Fibroblast of upper back skin (primary cell): Measurements from ENCODE around the gene CLASP1.

ENCODE experiments used
- DNase-seq: peaks from one replicate; pipeline ENCODE4 v3.0.0-alpha.2; 2013

The CLASP1 gene

DNA sequence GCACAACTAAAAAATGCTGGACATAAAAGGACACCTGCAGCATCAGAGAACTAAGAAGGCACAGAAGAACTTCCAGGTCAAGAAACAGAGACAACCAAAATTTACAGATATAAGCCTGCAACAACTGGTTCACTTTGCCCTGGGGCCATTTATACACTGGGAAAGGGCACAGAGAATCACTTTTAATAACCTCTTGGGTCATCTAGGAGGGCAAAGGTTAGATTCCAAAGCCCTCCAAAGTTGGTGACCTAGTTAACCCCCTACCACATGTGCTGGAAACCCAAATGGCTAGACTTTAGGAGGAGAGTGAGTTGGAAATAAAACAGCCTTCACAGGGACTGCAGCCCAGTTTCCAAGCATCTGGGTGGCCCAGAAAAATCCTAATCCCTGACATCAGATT lies 115.3 kb downstream of the CLASP1 start:
- DNase-seq: no peak

- no peak for DNase-seq
Observed at GRCh38 chr2:121532894-121533293, 116.4 kb downstream of the CLASP1 start.

- peak; percentile 57 for DNase-seq
Observed at GRCh38 chr2:121532347-121532766, 116.9 kb downstream of the CLASP1 start.

- peak; percentile 74 for DNase-seq
Observed at GRCh38 chr2:121530212-121530705, 119.0 kb downstream of the CLASP1 start.

GRCh38 chr2:121529439-121530211 lies 119.6 kb downstream of the CLASP1 start:
- DNase-seq: peak; percentile 63

DNA sequence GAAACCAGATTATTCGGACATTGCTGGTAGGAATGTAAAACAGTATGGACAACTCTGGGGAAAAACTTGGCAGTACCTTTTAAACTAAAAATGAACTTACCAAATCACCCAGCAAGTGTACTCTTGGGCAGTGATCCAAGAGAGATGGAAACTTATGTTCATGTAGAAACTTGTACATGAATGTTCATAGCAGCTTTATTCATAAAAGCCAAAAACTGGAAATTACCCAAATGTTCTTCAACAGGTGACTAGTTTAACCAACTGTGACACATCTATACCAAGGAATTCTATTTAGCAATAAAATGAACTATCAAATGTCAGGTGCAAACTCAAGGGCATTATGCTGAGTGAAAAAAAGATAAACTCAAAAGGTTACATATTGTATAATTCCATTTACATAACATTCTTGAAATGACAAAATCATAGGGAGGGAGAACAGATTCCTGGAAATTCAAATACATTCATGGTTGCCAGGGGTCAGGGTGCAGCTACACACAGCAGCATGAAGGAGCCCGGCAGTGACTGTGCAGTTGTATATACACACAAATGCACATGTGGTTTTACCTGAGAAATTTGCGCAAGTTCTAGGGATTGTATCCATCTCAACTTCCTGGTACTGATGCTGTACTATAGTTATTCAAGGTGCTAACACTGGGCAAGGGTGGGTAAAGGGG lies 122.1 kb downstream of the CLASP1 start:
- DNase-seq: no peak

- no peak for DNase-seq
Observed at GRCh38 chr2:121524685-121525425, 124.4 kb downstream of the CLASP1 start.

DNA sequence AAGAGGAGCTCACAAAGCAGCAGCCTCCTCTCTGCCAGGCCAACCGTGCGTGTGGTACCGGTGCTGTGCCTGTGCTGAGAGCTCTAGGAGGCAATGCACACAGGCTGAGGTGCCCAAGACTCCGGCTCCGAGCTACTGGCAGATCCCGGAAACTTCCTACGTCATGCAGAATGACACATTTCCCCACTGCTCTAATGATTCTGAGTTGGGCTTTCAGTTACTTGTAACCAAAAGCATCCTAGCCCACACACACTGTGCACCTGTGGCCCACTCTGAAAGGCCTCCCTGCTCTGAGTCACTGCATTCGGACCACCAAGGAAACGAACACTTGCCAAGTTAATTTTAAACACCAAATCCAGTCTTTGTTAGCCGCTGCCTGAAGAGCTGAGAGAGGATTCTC lies 127.9 kb downstream of the CLASP1 start:
- no peak for DNase-seq

DNA sequence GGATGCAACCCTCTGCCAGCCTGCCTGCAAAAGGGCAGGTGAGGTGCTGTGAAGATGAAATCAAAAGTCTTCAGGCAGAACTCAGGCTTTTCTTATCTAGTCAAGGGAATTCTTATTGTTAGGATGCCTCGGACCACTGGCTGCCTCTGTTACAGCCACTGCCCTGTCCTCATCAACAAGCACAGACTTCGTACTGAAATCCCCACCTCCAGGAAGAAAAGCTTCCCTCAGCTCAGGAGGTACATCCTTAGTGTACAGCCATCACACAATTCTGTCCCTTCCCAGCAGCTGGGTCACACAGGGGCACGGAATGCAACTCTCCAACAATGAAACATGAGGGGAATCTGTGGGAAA lies 128.6 kb downstream of the CLASP1 start:
- no peak for DNase-seq

DNA sequence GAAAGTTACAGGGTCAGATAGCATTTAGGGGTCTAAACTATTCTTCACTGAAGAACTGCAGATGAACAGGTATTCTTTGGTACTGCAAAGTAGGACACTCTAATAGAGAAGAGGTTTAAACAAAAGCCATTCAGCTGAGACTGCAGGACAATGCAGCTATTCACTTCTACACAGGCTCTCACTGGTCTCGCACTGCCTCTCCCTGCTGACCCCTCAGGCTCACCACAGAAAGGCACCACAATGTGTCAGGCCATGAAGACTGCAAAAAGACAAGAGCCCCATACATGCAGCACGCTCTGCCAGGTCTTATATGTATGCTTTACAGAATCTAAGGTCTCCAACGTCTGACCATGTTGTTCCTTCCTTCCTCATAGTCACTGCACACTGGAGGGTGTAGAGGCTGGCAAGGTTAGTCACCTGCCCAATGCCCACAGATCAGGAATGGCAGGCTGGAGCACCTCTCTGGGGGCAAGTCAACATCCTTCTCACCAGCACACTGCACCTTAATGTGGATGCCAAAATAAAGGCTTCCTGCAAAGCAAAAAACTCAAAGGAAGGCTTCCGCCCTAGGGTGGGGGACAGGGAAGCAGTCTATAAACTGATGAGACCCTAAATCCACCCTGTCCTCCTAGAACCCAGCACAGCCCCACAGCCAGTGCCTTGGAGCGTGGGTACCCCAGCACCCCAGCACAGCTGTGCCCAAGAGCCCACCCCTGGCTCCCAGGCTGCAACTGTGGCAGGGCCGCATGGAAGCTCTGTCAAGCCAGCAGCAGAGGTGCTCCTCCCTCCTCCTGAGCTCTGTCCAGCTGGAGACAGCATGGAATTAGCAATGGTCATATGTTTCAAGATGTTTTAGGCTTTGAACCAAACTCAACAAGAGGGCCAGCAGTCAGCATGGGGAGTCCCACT lies 129.3 kb downstream of the CLASP1 start:
- no peak for DNase-seq

DNA sequence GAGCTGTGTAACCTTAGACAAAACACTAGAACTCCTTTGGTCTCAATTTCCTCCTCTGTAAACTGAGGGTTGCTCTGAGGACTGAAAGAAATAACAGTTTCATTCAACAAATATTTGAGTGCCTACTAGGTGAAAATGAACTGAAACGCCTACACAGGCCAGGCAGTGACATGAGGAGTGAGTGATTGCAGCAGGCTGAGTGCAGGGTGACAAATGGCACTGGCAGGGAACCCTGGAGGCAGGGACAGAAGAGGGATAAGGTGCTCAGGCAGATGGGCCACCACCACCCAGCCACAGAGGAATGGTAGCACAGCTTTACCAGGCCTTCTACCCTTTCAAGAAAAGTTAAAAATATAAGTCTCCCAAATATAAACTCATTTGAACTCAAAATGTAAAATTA lies 130.1 kb downstream of the CLASP1 start:
- DNase-seq: no peak

DNA sequence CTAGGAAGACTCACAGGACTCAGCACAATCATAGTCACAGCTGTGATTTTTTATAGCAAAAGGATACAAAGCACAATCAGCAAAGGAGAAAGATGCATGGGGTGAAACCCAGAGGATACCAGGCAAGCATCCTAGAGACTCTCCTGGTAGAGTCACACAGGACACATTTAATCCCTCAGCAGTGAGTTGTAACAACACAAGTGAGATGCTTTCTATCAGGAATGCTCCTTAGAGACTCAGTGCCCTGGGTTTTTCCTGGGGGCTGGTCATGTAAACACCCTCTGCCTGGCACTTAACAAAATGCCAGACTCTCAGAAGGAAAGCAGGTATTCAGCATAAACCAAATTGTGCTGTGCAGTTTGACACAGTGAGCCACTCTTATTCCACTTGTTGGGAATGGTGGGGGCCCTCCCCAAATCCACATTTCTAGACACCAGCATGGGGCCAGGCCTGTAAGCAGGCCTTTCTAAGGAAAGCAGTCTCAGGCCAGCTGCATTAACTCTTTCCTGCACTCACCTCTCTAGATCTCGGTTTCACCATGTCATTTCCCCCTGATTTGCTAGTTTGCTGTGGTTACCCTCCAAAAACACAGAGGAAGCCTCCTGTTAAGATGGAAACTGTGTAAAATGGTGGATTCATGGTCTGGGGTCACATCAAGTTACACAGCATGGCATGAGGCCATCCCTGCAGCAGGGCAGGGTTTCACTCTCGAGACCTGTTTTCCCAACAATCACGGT lies 135.5 kb downstream of the CLASP1 start:
- DNase-seq: no peak

DNA sequence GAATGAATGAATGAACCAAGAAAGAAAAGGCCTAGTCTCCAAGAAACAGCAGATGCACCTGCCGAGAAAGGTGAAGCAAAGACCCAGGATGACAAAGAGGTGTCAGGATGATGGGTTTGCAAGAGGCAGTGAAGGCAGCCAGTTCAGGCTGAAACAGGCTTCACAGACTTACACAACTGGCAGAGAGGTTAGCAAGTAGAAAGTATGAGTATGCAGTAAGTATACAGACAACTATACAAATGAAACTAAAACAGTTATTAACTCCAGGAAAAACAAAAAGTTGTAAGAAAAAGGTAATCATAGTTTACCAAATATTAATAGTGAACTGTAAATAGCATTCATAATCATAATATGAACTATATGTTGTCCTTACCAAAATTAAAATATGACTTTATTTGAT lies 138.4 kb downstream of the CLASP1 start:
- no peak for DNase-seq

GRCh38 chr2:121506621-121507020 lies 142.6 kb downstream of the CLASP1 start:
- DNase-seq: no peak

DNA sequence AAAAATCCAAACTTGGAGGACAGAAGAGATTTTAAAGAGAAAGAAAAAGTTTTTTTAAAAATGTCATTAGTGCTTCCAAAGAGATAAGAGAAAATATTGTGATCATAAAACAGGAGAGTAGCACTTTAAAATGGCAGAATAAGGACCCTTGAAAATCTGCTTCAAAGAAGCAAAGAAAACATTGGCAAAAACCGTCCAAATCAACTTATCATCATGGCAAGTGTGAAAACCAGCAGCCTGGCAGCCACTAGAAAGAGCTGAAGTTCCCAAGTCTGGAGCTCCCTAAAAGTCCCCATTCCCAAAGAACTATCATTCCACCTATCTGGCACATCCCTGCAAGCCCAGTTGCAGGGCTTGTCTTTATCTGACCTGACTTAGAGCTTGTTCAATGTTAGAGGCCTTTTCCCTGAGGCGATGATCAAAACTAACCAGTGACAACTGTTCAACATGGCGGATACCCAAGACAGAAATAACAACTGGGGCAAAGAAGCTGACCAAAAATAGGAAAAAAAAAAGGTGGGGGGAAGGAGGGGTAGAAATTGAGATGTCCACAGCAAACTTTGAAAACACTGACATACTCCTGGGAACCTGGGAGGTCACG lies 143.2 kb downstream of the CLASP1 start:
- no peak for DNase-seq

DNA sequence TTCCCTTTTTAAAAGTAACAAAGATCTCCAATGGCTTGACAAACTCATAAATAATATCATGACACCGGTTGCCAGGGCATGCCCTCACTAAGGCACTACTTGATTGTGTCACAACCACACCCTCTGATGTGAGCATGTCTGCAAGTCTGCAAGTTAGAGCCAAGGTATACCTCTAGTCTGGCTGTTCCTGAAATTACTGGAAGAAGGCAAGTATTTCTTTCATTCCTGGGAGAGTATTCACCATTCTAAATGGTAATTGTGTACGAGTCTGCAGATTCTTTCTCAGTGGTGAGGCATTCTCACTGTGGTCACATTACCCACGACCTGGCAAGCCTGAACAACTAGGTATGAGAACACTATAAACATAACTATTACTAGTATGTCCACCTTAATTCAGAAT lies 144.3 kb downstream of the CLASP1 start:
- DNase-seq: peak; percentile 93

DNA sequence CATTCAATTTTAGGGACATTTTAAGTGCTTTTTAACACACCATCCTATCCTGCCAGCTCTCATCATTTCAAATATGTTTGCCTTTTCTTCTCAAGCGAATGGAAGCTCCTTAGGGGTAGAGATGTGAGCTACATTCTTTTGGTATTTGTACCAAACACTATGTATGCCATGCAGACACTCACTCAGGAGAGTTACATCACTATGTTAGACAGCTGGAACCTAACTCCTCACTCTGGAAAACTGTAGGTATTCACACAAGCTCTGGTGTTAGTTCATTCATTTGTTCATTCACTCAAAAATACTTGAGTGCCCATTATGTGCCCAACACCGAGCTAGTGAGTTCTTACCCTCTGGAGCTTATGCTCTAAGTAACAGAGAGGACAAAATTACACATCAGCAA lies 144.9 kb downstream of the CLASP1 start:
- no peak for DNase-seq

- no peak for DNase-seq
Observed at GRCh38 chr2:121502781-121503180, 146.5 kb downstream of the CLASP1 start.

GRCh38 chr2:121502246-121502645 lies 147.0 kb downstream of the CLASP1 start:
- DNase-seq: no peak

- no peak for DNase-seq
Observed at GRCh38 chr2:121501554-121501953, 147.7 kb downstream of the CLASP1 start.

DNA sequence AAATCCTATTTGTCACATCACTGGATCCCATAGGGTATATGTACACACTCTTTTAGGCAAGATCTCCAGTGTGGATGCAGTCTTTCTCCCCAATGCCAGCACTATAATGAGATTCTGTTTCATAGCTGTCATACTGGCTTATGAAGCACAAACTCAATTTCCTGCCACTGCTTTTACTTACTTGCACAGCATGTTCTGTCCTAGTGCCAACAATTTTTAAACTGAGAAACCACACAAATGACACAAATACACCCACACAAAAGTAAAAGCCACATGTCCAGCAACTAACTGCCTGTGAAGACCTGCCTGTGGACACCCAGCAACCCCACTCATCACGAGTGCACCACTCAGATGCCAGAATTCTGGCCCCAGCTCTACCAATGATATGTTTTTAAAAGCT lies 148.2 kb downstream of the CLASP1 start:
- DNase-seq: peak; percentile 55

DNA sequence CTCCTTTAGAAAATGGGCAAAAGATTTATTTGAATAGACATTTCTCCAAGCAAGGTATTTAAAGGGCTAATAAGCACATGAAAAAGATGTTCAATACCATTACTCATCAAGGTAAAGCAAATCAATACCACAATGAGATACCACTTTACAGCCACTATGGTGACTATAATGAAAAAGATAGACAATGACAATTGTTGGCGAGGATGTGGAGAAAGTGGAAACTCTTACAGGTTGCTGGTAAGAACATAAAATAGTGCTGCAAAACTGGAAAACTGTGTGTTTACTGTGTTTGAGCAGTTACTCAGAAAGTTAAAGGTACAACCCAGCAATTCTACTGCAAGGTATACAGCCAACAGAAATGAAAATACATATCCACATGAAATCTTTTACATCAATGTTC lies 150.5 kb downstream of the CLASP1 start:
- no peak for DNase-seq
